Left lung (tissue), 10 donors: ENCODE results near the gene CLEC1A. TPM values are rescaled to one million over a fixed set of nuclear protein-coding genes. Genes with fewer than 3 reads are reported as not detected.
A peak's percentile ranks its signal among the peaks of the same experiment; 100 is the strongest.

ENCODE experiments used
- ATAC-seq: fragments of 200-7000 bp; cut with Tn5 transposase; one replicate; pipeline ENCODE4 v1.9.1; 2020; ENCODE audit warnings: moderate library complexity
- DNase-seq, 4 donors: peaks; one replicate each; pipeline ENCODE4 v3.0.0-alpha.2; 2013 to 2020
- H3K27ac ChIP-seq, 2 donors: fragments of 200-600 bp; sonication (generic) in 1 of 2; one replicate each; pipeline versions ENCODE4 v1.5.0 to v1.8.0; 2020 to 2021
- H3K27me3 ChIP-seq, 2 donors: fragments of 200-600 bp; sonication (generic) in 1 of 2; one replicate each; pipeline versions ENCODE4 v1.5.0 to v1.8.0; 2020 to 2021
- H3K36me3 ChIP-seq, 2 donors: fragments of 200-600 bp; sonication (generic) in 1 of 2; one replicate each; pipeline versions ENCODE4 v1.5.0 to v1.8.0; 2020 to 2021
- H3K4me1 ChIP-seq, 2 donors: fragments of 200-600 bp; one replicate each; pipeline ENCODE4 v1.8.0; 2021
- H3K4me3 ChIP-seq, 2 donors: fragments of 200-600 bp; sonication (generic) in 1 of 2; one replicate each; pipeline versions ENCODE4 v1.5.0 to v1.8.0; 2020 to 2021; ENCODE audit warnings: mild to moderate bottlenecking in 1 of 2
- H3K9me3 ChIP-seq, 2 donors: fragments of 200-600 bp; sonication (generic) in 1 of 2; one replicate each; pipeline versions ENCODE4 v1.5.0 to v1.8.0; 2020 to 2021
- intact Hi-C, 2 donors: fragments of 100-400 bp; cut with DNase I; formaldehyde crosslinking; loops; one replicate each; pipeline versions ENCODE4 v1.11.2 to v1.14.2; 2022
- polyA plus RNA-seq, 6 donors: library from polyadenylated mRNA; unstranded; fragments of 120-200 nt; gene quantifications; one replicate each; pipeline ENCODE4 v1.2.1, GENCODE V29; 2013; ENCODE audit not compliant: insufficient read length in 6 of 6
- total RNA-seq, 2 donors: library from RNA; stranded (reverse); fragmentation: NEBNext Ultra II Directional; extraction: Animal tissue kit (Norgen Biotek cat#: 25700); gene quantifications; one replicate each; pipeline ENCODE4 v1.2.1, GENCODE V29; 2021
- TF ChIP-seq, protein P1 (sequence below), 2 donors: fragments of 200-600 bp; sonication (generic) in 1 of 2; IDR thresholded peaks; one replicate each; pipeline versions ENCODE4 v1.5.0 to v1.8.0; 2021; ENCODE audit warnings: antibody characterized with exemption in 2 of 2
- donor health status: DM: no; HTN: yes; CAD: no.
- donor health status: DM: no; HTN: no; CAD: no.

The CLEC1A gene
- total and polyA plus RNA-seq, 8 donors: 8.9 to 23.0 (median 20.0) TPM

DNA sequence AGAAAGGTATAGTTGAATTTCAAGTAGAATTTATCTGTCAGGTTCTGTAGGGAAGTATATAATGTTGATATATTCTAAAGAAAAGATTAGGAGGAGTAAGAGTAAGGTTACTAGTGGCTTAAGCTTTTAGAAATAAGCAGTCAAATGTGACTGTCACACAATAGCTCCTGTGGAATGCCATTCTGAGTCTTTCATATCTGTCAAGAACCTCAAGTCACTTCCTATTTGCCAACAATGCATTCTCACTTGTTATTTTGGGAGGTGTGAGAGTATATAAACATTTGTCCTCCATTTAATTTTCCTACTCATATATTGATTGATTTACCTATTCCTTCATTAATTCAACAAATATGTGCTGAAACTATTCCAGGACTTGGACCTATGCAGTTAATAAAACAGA, 56.6 kb downstream of the CLEC1A start:
- TF ChIP-seq, protein P1, sequence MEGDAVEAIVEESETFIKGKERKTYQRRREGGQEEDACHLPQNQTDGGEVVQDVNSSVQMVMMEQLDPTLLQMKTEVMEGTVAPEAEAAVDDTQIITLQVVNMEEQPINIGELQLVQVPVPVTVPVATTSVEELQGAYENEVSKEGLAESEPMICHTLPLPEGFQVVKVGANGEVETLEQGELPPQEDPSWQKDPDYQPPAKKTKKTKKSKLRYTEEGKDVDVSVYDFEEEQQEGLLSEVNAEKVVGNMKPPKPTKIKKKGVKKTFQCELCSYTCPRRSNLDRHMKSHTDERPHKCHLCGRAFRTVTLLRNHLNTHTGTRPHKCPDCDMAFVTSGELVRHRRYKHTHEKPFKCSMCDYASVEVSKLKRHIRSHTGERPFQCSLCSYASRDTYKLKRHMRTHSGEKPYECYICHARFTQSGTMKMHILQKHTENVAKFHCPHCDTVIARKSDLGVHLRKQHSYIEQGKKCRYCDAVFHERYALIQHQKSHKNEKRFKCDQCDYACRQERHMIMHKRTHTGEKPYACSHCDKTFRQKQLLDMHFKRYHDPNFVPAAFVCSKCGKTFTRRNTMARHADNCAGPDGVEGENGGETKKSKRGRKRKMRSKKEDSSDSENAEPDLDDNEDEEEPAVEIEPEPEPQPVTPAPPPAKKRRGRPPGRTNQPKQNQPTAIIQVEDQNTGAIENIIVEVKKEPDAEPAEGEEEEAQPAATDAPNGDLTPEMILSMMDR (IDR thresholded peaks at IDR 0.05): no peak
- intact Hi-C loops: no loop called here
- Histone ChIP-seq H3K27me3 (no peaks in the 10 kb centered on the region), H3K36me3 (no peaks in the 10 kb centered on the region), H3K27ac (no peak overlapping the region), H3K4me1 (no peaks in the 10 kb centered on the region), H3K9me3 (no peaks in the 10 kb centered on the region), H3K4me3 (no peak overlapping the region)
- ATAC-seq (no peak), DNase-seq (no peak)

GRCh38 chr12:10033783-10034545, 64.8 kb downstream of the CLEC1A start:
- Histone ChIP-seq H3K4me3 (no peak overlapping the region), H3K36me3 (no peaks in the 10 kb centered on the region), H3K4me1 (peaks cover 0 to 8% of the 10 kb centered on the region in 2 donors), H3K27me3 (no peaks in the 10 kb centered on the region), H3K9me3 (no peaks in the 10 kb centered on the region), H3K27ac (no peak overlapping the region)
- DNase-seq (peak in 2 of 4 donors; percentile 10 to 13), ATAC-seq (peak; percentile 52)
- TF ChIP-seq, protein P1 (IDR thresholded peaks at IDR 0.05): peak in 1 of 2 donors; percentile 46
- intact Hi-C loops: no loop called here

- Histone ChIP-seq H3K36me3 (no peaks in the 10 kb centered on the region), H3K27ac (peak overlapping the region in 1 of 2 donors; percentile 65), H3K9me3 (no peaks in the 10 kb centered on the region), H3K27me3 (no peaks in the 10 kb centered on the region), H3K4me3 (no peak overlapping the region), H3K4me1 (peaks cover 0 to 14% of the 10 kb centered on the region in 2 donors)
- ATAC-seq: peak; percentile 16
- intact Hi-C loops: no loop called here
- no peak for DNase-seq
- TF ChIP-seq, protein P1 (IDR thresholded peaks at IDR 0.05): no peak
These were observed 67.0 kb downstream of the CLEC1A start for GRCh38 chr12:10031771-10032175.

GRCh38 chr12:10031321-10031720, 67.5 kb downstream of the CLEC1A start:
- TF ChIP-seq, protein P1 (IDR thresholded peaks at IDR 0.05): no peak
- Histone ChIP-seq H3K4me3 (no peak overlapping the region), H3K27me3 (no peaks in the 10 kb centered on the region), H3K4me1 (peaks cover 0 to 14% of the 10 kb centered on the region in 2 donors), H3K36me3 (no peaks in the 10 kb centered on the region), H3K27ac (peak overlapping the region in 1 of 2 donors; percentile 65), H3K9me3 (no peaks in the 10 kb centered on the region)
- intact Hi-C loops: no loop called here
- DNase-seq (no peak), ATAC-seq (no peak)

DNA sequence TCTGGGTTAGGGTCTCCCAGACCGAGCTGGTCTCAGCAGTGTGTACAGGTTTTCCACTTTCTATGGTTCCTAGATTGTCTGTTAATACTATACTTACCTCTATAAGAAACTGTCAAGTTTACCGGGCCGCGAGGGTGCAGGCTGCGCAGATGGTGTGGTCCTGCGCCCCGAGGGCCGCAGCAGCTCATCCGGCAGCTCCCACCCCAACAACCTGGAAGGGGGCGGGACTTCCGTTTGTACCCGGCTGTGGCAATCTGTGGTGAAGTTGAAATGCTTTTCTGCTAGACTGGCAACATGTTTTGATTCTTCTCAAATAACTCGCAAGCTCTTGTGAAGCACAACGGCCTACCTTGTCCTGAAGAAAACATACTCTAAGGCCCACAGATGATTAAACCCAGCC, 68.3 kb downstream of the CLEC1A start, which contains the start of gene CLEC9A:
Gene CLEC9A (plus strand): TSS at position 237 of the 400 bp plus-strand sequence. CDS start 22,006 bp downstream, outside the sequence.
- intact Hi-C loops: no loop called here

More for the DNA sequence above, 68.3 kb downstream of the CLEC1A start, which contains the start of gene CLEC9A:
- Histone ChIP-seq H3K27ac (peak within 1 kb of the TSS in 1 of 2 donors; percentile 65), H3K4me3 (no peak within 1 kb of the TSS), H3K27me3 (no peaks in the 10 kb centered on the region), H3K36me3 (no peaks in the 10 kb centered on the region), H3K9me3 (no peaks in the 10 kb centered on the region), H3K4me1 (peaks cover 0 to 14% of the 10 kb centered on the region in 2 donors)
- DNase-seq (peak in 1 of 4 donors; percentile 83), ATAC-seq (no peak)
- TF ChIP-seq, protein P1 (IDR thresholded peaks at IDR 0.05): no peak
